Stimulated activated CD4-positive, alpha-beta T cell treated with anti-CD3 and anti-CD28 coated beads, Interleukin-4, amount 100 ng/mL, for 1 hour (primary cell): ENCODE data around the gene CDHR5.
"Not testable (repeated sequence)": the region's sequence is repeated elsewhere in the genome, so short reads cannot be mapped to it uniquely, and the experiment has no call there.

Experiments used
- DNase-seq: peaks from one replicate; pipeline ENCODE4 v3.0.0-alpha.2; 2020

CDHR5 gene

GRCh38 chr11:581342-581741 lies 43.4 kb downstream of the CDHR5 start:
- no peak for DNase-seq

- DNase-seq = no peak
These were observed 44.7 kb downstream of the CDHR5 start for GRCh38 chr11:579830-580601.

DNA sequence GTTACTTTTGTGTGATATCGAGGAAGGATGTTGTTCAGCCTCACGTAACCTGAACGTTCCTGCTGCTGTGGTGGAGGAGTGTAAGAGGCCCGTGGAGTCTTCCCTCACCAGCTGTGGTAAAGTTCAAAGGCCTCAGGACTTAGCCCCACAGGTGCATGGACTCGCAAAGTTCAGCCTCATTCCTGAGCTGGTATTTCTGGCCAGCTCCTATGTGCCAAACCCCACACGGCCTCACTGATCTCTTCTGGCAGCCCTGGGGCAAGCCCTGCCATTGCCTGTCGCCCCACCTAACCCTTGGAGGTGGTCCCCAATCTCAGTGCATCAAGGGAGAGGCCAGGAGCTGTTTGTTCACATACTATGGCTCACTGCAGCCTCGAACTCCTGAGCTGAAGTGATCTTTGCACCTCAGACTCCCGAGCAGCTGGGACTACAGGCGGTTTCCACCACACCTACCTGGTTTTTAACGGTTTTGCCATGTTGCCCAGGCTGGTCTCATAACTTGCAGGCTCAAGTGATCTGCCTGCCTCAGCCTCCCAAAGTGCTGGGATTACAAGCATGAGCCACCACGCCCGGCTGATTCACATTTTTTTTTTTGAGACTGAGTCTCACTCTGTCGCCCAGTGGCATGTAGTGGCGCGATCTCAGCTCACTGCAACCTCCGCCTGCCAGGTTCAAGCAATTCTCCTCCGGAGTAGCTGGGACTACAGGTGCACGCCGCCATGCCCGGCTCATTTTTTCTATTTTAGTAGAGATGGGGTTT lies 46.3 kb downstream of the CDHR5 start:
- no peak for DNase-seq

- DNase-seq = no peak
These were observed 47.2 kb downstream of the CDHR5 start for GRCh38 chr11:577611-577894.

- DNase-seq = no peak
These were observed 47.7 kb downstream of the CDHR5 start for GRCh38 chr11:576811-577610.

DNA sequence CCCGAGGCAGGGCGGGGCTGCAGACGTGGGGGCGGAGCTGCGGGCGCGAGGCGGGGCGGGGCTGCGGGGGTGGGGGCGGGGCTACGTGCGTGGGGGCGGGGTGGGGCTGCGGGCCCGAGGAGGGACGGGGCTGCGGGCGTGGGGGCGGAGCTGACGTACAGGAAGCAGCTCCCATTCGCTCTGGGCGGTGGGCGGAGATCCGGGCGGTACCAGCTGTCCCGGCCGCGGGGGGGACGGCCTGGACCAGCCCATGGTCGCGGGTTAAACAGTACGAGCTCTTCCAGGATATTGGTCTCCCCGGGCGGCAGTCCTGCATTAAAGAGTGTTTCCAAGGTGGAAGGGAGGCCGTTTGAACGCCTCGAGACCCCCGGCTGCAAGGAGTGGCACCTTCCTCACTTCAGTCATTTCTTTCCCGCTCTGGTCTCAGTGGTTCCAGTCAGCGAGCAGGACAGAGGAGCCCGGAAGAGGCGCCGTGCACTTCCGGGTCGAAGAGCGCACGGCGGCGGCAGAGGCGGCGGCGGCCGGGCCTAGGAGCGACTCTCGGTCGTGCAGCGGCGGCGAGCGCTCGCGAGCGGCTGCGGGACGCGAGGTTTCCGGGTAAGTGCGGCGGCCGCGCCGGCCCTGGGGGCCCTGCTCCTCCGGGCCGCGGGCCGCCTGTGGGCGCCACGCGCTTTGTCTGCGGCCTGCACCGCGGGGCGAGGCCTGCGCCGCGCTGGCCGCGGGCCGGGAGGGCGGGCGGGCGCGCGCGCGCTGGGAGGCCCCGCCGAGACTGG lies 48.6 kb downstream of the CDHR5 start, which contains the start of gene PHRF1:
PHRF1 (plus strand) TSS at position 475 of the 773 bp plus-strand sequence. CDS start 5,043 bp downstream, outside the sequence.
- DNase-seq = peak; percentile 95

DNA sequence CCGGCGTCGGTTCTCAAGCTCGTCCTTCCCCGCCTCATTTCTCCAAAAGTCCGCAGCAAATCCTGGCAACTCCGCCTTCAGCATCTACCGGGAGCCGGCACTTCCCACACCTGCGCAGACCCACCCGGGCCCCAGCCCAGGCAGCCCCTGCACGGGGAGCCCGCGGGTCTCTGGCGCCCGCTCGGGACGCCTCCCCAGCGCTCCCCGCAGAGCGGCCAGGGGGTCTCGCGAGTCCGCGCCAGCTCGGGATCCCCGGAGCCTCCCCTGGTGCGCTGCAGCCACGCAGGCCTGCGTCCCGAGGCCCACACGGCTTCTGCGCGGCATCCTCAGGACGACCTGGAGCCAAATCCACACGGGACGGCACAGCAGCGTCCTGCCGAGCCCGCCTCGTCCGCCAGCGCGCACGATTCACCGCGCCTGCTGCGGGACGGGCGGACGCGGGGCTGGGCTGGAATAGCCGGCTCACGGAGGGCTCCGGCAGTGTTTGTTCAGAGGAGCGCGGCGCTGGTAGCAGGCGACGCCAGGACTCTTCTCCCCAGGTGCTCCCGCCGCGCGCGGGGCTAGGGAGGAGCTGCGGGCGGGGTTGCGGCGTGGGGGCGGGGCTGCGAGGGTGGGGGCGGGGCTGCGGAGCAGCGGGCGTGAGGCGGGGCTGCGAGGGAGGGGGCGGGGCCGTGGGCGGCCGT lies 49.3 kb downstream of the CDHR5 start:
- no peak for DNase-seq

GRCh38 chr11:574632-575312 lies 50.0 kb downstream of the CDHR5 start:
- DNase-seq = no peak

DNA sequence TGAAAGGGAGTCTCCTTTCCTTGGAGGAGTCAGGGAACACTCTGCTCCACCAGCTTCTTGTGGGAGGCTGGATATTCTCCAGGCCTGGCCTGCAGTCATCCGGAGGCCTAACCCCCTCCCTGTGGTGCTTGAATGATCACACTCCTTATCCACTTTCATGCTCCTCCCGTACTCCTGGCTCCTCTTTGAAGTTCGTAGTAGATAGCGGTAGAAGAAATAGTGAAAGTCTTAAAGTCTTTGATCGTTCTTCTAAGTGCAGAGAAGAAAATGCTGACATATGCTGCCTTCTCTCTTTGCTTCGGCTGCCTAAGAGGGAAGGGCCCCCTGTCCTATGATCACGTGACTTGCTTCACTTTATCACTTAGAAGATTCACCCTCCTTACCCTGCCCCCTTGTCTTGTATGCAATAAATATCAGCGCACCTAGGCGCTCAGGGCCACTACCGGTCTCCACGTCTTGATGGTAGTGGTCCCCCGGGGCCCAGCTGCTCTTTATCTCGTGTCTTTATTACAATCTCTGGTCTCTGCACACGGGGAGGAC lies 50.7 kb downstream of the CDHR5 start:
- DNase-seq = not testable (repeated sequence)

DNA sequence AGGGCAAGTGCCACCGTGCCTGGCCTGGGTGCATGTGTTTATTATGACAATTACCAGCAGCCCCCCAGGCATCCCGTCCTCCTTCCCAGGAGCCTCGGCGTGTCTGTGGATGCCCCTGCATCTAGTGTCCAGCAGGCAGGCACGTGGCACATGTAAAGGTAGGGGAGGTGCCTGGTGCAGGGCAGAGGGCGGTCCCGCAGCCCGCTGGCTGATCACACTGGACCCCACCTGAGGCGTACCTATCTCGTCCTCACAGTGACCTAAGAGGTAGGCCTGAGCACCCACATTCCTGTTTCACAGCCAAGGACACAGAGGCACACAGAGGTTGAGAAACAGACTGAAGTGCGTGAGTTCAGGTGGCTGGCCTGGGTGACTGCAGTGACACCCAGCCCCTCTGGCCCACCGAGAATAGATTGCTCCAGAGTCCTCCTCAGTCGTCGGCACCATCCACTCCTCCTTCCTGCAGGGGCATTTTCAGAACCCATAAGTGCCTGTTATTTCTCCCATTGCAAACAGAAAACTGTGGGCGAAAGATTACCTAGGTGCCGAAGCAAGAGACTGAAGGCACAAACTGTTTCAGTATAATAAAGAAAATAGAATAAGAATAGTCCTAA lies 51.5 kb downstream of the CDHR5 start:
- DNase-seq = no peak

DNA sequence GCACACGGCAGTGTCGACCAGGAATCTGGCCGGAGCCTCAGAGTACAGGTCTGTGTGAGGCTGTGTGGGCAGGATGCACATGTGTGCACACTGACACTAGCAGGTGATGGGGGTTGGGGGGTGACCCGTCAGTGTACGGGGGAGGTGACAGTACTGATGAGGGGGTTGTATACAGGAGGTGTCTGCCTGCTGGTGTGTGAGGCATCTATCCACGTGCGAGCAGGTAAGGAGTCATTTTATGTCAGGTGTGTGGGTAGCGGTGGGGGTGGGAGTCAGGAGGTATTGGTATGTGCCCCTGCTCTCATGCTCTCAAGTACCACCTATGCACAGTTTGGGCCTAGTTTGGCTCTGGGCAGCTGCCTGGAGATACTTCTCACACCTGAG lies 53.0 kb downstream of the CDHR5 start:
- no peak for DNase-seq

DNA sequence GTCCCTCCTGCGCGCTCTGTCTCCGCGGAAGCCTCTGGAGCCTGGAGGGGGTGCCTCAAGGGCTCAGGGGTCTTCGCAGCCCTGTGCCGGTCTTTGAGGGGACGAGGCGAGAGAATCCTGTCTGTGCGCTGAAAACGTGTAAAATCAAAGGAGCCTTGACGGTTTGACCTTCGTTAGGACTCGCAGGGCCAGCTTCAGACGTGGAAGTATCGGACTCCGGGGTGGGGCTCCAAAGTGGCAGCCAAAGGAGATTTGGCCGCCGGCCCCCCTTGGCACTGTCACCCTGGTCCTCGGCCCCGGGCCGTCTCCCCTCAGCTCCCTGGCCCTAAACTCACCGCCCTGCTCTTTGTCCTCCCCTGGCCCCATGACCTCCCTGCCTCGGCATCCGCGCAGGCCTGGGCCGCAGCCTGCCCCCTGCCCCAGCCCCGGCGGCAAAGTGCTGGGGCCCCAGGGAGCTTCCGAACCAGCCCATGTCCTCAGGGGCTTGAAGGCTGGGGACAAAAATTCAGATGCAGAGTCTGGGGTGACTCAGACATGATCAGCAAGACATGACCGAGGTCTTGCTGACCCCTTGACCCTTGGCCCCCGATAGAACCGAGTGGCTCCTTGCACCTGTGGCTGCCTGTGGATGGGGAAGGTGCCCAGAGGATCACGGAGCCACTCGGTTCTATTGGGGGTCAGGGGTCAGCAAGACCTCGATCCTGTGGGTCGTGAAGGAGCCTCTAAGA lies 55.4 kb downstream of the CDHR5 start:
- DNase-seq = no peak

DNA sequence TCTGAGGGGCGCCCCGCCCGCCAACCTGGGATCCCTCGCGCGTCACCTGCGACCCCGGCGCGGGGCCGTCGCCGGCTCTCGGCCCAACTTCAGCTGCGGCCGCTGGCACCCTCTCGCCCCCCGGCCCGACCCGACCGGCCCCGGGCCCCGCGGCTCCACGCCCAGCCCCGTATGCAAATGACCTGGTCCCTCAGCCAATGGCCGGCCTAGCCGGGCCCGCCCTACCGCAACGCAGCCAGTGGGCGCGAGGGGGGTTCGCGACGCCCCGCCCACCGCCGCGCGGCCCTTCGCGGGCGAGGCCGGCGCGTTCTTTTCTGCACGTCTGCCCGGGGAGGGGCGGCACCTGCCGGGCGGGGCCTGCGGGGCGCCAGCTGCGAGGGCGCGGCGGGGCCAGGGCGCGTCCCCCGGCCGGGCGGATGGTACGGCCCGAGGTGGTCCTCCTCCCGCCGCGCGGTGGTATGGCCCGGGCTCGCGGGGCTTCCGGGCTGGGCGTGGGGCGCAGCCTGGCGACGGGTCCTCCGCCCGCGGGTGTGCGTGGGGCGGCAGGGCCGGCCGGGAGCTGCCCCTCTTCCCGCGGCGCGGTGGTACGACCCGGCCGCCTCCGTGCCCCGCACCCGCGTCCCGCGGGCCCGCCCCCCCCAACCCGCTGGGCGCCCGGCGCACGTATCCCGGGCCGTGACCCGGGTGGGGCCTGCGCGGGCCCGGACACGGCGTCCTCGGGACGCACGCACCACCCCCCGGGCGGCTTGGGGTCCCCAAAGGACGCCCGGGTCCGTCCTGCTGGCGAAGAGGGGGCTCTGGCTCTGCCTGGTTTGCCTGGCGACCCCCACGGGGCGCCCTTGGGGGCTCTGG lies 56.2 kb downstream of the CDHR5 start:
- DNase-seq = peak; percentile 86

- DNase-seq = no peak
These were observed 57.0 kb downstream of the CDHR5 start for GRCh38 chr11:567629-568292.

DNA sequence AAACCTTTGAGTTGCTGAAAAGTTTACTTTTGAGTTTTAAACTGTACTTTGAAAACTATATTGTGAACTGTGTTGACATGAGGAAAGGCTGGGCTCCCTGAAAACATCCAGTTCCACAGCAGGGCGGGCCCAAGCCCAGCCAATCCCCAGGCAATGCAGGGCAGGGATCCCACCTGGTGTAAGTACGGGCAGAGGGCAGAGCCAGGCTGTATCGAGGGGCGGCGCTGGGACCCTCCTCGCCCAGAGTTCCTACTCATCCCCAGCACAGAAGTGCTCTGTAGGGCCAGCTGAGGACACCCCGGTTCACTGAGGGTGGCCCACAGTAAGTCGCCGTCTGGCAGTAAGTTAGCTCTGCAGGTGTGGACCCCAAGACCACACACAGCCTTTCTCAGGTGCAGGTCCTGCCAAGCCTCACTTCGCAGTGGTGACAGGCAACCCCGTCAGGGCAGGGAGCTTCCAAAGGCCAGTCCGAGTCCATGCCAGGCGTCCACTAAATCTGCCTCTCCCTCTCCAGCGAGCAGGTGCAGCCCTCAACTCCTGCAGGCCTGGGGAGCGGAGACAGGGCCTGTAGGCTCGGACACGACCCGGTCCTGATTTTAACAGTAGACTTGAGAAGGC lies 57.6 kb downstream of the CDHR5 start:
- no peak for DNase-seq
